ENCODE results near the gene CLIC1. TPM values are rescaled to one million over a fixed set of nuclear protein-coding genes. Genes with fewer than 3 reads are reported as not detected.

Gene CLIC1
- total RNA-seq, 4 donors from 2014 or later = 244 to 443 (median 336) TPM

- DNase-seq (ENCODE audit: low spot score) (no peak), ATAC-seq (ENCODE audit: low FRiP score) (no peak)
- no peak for TF ChIP-seq CTCF (IDR thresholded peaks at IDR 0.05)
Measured at GRCh38 chr6:31722173-31722572, 14.2 kb downstream of the CLIC1 start.

- no peak for ATAC-seq (ENCODE audit: low FRiP score)
- DNase-seq (ENCODE audit: low spot score) = no peak
- no peak for TF ChIP-seq CTCF (IDR thresholded peaks at IDR 0.05)
Measured at GRCh38 chr6:31721351-31722020, 14.8 kb downstream of the CLIC1 start, which contains the start of gene LY6G6C. TSS of gene LY6G6C (minus strand) at chr6:31721746. CDS start at chr6:31721679, 67 bp downstream.

- no peak for DNase-seq (ENCODE audit: low spot score)
- TF ChIP-seq CTCF (IDR thresholded peaks at IDR 0.05) = no peak
- ATAC-seq (ENCODE audit: low FRiP score) = no peak
Measured at GRCh38 chr6:31720196-31720770, 16.0 kb downstream of the CLIC1 start.

GRCh38 chr6:31719001-31719400 lies 17.3 kb downstream of the CLIC1 start:
- DNase-seq (ENCODE audit: low spot score) (no peak), ATAC-seq (ENCODE audit: low FRiP score) (no peak)
- no peak for TF ChIP-seq CTCF (IDR thresholded peaks at IDR 0.05)

GRCh38 chr6:31718265-31718664 lies 18.1 kb downstream of the CLIC1 start:
- no peak for ATAC-seq (ENCODE audit: low FRiP score)
- no peak for DNase-seq (ENCODE audit: low spot score)
- TF ChIP-seq CTCF (IDR thresholded peaks at IDR 0.05) = no peak

GRCh38 chr6:31717499-31718222 lies 18.7 kb downstream of the CLIC1 start:
- DNase-seq (ENCODE audit: low spot score) (no peak), ATAC-seq (ENCODE audit: low FRiP score) (no peak)
- TF ChIP-seq CTCF (IDR thresholded peaks at IDR 0.05) = no peak

Measured in omental fat pad (tissue), 4 donors.